ENCODE results near the gene NUP62.

The NUP62 gene

DNA sequence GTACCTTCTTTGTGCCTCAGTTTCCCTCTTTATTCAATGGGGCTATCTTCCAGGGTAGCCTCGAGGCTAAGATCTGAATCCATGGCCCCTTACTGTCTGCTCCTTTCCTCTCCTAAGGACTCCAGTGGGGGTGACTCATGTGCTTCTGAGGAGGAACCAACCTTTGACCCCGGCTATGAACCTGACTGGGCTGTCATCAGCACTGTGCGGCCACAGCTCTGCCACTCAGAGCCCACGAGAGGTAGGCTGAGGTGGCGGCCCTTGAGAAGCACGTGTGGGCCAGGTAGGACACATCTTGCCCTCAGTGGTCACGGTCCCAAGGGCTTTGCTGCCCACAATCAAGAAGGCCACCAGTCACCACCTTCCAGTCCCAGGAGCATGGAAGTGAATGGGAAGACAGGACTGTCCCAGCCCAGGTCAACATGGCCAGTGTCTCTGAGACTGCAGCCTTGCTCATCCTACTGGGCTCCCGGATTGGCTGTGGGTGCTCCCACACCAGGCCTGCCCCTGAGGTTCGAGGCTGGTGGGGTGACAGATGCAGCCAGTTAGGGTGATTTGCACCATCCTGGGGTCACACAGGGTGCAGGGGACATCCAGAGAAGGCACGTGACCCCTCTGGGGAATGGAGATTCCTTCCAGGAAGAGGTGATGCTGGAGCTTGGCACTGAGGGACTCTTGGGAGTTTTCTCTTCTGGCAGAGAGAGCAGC, 49.0 kb downstream of the NUP62 start:
- TF ChIP-seq, protein P1, sequence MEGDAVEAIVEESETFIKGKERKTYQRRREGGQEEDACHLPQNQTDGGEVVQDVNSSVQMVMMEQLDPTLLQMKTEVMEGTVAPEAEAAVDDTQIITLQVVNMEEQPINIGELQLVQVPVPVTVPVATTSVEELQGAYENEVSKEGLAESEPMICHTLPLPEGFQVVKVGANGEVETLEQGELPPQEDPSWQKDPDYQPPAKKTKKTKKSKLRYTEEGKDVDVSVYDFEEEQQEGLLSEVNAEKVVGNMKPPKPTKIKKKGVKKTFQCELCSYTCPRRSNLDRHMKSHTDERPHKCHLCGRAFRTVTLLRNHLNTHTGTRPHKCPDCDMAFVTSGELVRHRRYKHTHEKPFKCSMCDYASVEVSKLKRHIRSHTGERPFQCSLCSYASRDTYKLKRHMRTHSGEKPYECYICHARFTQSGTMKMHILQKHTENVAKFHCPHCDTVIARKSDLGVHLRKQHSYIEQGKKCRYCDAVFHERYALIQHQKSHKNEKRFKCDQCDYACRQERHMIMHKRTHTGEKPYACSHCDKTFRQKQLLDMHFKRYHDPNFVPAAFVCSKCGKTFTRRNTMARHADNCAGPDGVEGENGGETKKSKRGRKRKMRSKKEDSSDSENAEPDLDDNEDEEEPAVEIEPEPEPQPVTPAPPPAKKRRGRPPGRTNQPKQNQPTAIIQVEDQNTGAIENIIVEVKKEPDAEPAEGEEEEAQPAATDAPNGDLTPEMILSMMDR (IDR thresholded peaks at IDR 0.05; ENCODE audit: low read depth, low read length), result no peak
- no peak for DNase-seq (ENCODE audit: extremely low read depth, low read depth)

DNA sequence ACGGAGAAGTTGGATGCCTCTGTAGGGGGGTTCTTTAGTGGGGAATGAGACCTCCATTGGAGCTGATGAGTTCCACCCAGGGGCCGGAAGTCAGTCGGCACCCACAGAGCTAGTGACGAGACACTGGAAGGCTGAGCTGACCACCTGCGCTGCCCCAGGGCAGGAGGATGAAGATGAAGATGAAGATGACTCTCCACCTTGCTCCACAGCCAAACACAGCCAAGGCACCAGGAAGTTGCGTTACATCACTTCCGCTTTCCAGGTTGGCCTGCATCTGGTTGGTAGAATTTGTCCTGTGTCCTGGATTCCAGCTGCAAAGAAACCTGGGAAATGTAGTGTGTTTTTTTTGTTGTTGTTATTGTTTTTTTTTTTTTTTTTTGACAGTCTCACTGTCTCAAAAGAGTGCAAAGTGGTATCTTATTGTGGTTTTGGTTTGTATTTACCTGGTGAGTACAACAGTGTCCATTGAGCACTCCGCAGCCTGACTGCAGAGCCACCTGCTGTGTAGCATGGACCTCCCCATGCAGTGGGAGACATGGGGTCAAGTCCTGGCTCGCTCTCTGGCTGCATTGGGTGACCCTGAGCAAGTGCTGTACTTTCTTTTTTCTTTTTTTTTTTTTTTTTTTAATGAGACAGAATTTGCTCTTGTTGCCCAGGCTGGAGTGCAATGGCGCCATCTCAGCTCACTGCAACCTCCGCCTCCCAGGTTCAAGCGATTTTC, 49.9 kb downstream of the NUP62 start:
- no peak for DNase-seq (ENCODE audit: extremely low read depth, low read depth)
- TF ChIP-seq, protein P1 (IDR thresholded peaks at IDR 0.05; ENCODE audit: low read depth, low read length), result no peak

DNA sequence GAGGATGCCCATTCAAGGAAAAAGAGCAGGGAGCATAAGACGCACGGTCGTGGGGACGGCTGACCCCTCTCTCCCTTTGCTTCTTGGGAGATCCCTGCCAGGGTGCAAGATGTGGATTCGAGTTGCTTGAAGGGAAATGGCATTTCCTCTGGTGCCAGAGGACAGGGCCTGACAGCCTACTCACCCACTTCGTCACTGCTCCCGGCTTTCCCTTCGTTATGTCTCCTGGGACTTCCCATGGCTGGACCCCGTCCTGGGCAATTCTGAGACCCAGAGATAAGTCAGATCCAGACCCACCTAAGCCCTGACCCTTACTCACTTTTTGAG, 50.6 kb downstream of the NUP62 start:
- TF ChIP-seq, protein P1 (IDR thresholded peaks at IDR 0.05; ENCODE audit: low read depth, low read length), result no peak
- no peak for DNase-seq (ENCODE audit: extremely low read depth, low read depth)

DNA sequence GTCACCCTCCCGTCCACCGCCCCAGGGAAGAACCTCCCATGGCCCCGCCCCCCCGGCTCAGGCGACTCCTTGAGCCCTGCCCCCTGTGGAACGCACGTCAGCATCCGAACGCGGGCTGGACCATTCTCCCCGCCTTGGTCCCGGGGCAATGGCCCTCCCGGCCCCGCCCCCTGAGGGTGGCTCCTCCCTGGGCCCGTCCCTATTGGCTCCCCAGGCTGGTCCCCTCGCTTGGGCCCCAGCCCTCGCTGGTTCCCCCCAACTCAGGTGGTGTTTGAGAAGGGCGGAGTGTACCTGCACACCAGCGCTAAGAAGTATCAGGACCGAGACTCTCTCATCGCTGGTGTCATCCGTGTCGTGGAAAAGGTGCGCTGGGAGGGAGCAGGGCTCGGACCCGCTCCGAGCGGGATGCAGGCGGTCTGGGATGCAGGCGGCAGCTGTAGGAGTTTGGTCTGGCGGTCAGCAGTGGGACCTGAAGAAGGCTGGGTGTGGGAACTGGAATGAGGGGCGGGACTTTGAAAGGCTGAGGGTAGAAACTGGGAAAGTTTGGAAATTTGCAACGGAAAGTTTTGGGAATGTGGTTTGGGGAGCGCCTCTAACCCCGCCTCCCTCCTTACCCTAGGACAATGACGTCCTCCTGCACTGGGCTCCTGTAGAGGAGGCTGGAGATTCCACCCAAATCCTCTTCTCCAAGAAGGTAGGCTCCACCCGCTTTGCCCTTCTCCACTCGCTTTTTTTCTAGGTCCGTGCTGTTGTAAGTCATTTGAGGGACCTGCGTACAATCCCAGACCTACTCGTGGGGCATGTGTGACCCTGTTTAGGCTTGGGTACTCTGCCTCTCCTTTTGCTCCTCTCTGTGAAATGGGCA, 51.2 kb downstream of the NUP62 start:
- peak; percentile 95 for DNase-seq (ENCODE audit: extremely low read depth, low read depth)
- TF ChIP-seq, protein P1 (IDR thresholded peaks at IDR 0.05; ENCODE audit: low read depth, low read length), result no peak

DNA sequence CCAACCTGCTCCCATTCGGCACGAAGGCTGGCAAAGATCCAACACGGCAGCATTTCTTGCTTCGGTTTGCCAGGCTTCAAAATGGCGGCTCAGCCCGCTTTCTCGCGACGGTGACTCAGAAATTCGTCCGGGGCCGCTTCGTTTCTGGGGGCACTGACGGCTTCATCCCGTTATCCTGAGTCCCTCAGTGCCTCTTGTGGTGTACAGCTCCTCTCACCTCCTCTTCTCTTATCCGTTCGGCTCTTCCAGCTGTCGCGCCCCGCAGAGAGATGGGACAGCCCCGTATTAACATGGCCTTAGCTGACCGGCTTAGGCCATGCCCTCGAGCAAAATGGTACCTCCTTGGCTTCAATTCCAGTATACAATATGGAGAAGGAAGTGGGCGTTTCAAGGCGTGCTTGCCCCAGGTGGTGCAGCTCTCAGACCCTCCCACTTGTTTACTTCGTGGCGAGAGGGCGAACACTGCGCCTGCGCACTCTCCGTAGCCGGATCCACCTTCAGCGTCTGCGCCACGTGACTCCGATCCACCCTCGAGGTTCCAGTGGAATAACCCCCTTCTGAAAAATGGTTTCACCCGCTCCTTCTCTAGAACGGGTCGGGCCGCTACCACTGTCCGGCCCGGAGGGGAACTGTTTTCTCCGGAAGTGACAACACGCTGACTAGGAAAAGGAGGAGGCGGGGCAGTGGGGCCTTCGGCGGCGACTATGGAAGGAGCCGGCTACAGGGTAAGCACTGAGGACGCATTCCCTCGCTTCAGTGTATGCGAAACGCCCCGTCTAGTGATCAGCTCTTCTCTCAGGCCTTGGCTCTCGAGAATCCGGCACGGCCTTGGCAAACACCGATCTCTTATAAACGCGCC, 52.1 kb downstream of the NUP62 start, which contains the start of the genes AKT1S1 and TBC1D17:
AKT1S1 (minus strand) TSS at position 336 of the 859 bp plus-strand sequence. CDS start 4,060 bp downstream, outside the sequence.
TBC1D17 (plus strand) TSS at position 683 of the 859 bp plus-strand sequence; CDS start at position 705, 22 bp downstream.
- TF ChIP-seq, protein P1 (IDR thresholded peaks at IDR 0.05; ENCODE audit: low read depth, low read length), result no peak
- peak; percentile 100 for DNase-seq (ENCODE audit: extremely low read depth, low read depth)

DNA sequence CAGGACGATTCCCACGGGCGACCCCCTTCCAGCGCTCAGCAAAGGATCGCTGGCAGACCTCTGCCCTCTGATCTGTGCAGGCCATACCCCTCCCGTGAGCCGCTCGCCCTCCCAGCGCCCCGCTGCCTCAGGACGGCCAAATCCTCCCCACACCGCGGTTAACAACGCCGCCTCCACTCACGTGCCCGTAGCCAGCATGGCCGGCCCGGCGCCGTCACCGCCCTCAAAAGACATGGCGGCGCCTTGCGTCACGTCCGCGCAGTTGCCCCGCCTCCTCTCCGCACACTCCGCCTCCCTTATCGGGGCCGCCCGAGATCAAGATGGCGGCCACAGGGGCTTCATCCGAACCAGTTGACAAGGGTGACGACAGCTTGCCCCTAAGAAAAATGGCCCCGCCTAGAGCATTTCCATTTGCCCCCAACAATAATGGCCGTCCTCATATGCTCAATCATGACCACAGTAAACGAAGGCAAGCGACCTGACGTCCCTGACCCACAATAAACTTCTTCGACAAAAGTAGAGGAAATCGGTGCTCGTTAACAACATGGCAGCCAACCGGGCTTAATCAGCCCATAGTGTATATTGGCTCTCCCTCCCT, 52.8 kb downstream of the NUP62 start:
- DNase-seq (ENCODE audit: extremely low read depth, low read depth), result peak; percentile 99
- TF ChIP-seq, protein P1 (IDR thresholded peaks at IDR 0.05; ENCODE audit: low read depth, low read length), result no peak

All from AG09319 (cell line).